Endothelial cell of hepatic sinusoid (primary cell): ENCODE results near the gene BCAP31.
"Not testable (repeated sequence)": the region's sequence is repeated elsewhere in the genome, so short reads cannot be mapped to it uniquely, and the experiment has no call there.

Experiments
- in situ Hi-C: cut with HindIII; loops from 2 replicates; pipeline ENCODE4 v1.10.0; 2017; ENCODE audit warnings: low sequenced_read_pairs

BCAP31 gene

GRCh38 chrX:153736071-153736820 lies 12.1 kb upstream of the BCAP31 start:
- in situ Hi-C loops: no loop called here

- in situ Hi-C loops: no loop called here
Observed at GRCh38 chrX:153735274-153735673, 11.1 kb upstream of the BCAP31 start.

GRCh38 chrX:153734871-153735270 lies 10.7 kb upstream of the BCAP31 start:
- in situ Hi-C loops: no loop called here

GRCh38 chrX:153733651-153734240 lies 9.6 kb upstream of the BCAP31 start:
- in situ Hi-C loops: no loop called here

GRCh38 chrX:153732401-153732800 lies 8.2 kb upstream of the BCAP31 start:
- in situ Hi-C loops: no loop called here

GRCh38 chrX:153731845-153732215 lies 7.6 kb upstream of the BCAP31 start:
- in situ Hi-C loops: no loop called here

GRCh38 chrX:153731117-153731844 lies 7.1 kb upstream of the BCAP31 start:
- in situ Hi-C loops: no loop called here

GRCh38 chrX:153730115-153730514 lies 5.9 kb upstream of the BCAP31 start:
- in situ Hi-C loops: not testable (repeated sequence)

- in situ Hi-C loops: no loop called here
Observed at GRCh38 chrX:153728951-153729631, 4.9 kb upstream of the BCAP31 start.

- in situ Hi-C loops: no loop called here
Observed at GRCh38 chrX:153728095-153728494, 3.9 kb upstream of the BCAP31 start.

- in situ Hi-C loops: no loop called here
Observed at GRCh38 chrX:153727123-153727931, 3.1 kb upstream of the BCAP31 start.

GRCh38 chrX:153726286-153727122 lies 2.3 kb upstream of the BCAP31 start:
- in situ Hi-C loops: no loop called here

- in situ Hi-C loops: no loop called here
Observed at GRCh38 chrX:153725832-153726285, 1.7 kb upstream of the BCAP31 start.

- in situ Hi-C loops: no loop called here
Observed at GRCh38 chrX:153725039-153725831, 1.0 kb upstream of the BCAP31 start.

- in situ Hi-C loops: no loop called here
Observed at GRCh38 chrX:153723351-153724251, 586 bp downstream of the BCAP31 start.

GRCh38 chrX:153722704-153723350 lies 1.4 kb downstream of the BCAP31 start:
- in situ Hi-C loops: no loop called here

GRCh38 chrX:153719701-153720100 lies 4.5 kb downstream of the BCAP31 start:
- in situ Hi-C loops: no loop called here
